Liver (tissue), 9 donors: ENCODE measurements around the gene GLIPR1L1. TPM values are rescaled to one million over a fixed set of nuclear protein-coding genes. Genes with fewer than 3 reads are reported as not detected.

ENCODE experiments used
- DNase-seq: peaks from one replicate; pipeline ENCODE4 v3.0.0-alpha.2; 2017; ENCODE audit warnings: low spot score
- H3K27ac ChIP-seq, 2 donors: one replicate each; pipeline ENCODE4 v1.7.0; 2013; ENCODE audit warnings: inconsistent platforms in 2 of 2, low read length in 2 of 2, control low read depth in 1 of 2, low read depth in 1 of 2, mild to moderate bottlenecking in 1 of 2
- H3K27me3 ChIP-seq, 4 donors: one replicate each; pipeline versions ENCODE4 v1.6.1 to v1.7.0; 2013; ENCODE audit warnings: low read length in 3 of 4, inconsistent platforms in 1 of 4, mild to moderate bottlenecking in 1 of 4, moderate library complexity in 1 of 4; ENCODE audit not compliant: control insufficient read depth in 4 of 4, insufficient read depth in 4 of 4
- H3K36me3 ChIP-seq, 4 donors: one replicate each; pipeline versions ENCODE4 v1.6.1 to v1.7.0; 2013; ENCODE audit warnings: low read length in 3 of 4, mild to moderate bottlenecking in 3 of 4, low read depth in 1 of 4, moderate library complexity in 1 of 4; ENCODE audit not compliant: control insufficient read depth in 4 of 4, insufficient read depth in 3 of 4
- H3K4me1 ChIP-seq, 4 donors: one replicate each; pipeline versions ENCODE4 v1.6.1 to v1.7.0; 2013; ENCODE audit warnings: low read length in 3 of 4, mild to moderate bottlenecking in 3 of 4, moderate library complexity in 1 of 4; ENCODE audit not compliant: control insufficient read depth in 4 of 4, insufficient read depth in 4 of 4
- H3K4me3 ChIP-seq, 3 donors: one replicate each; pipeline versions ENCODE4 v1.6.1 to v1.7.0; 2013; ENCODE audit warnings: low read length in 3 of 3, control low read depth in 1 of 3, low read depth in 1 of 3, mild to moderate bottlenecking in 1 of 3
- H3K9ac ChIP-seq, 2 donors: one replicate each; pipeline ENCODE4 v1.7.0; 2013; ENCODE audit warnings: low read length in 2 of 2, mild to moderate bottlenecking in 2 of 2, moderate library complexity in 2 of 2, control low read depth in 1 of 2, low read depth in 1 of 2
- H3K9me3 ChIP-seq, 4 donors: one replicate each; pipeline versions ENCODE4 v1.6.1 to v1.7.0; 2013; ENCODE audit warnings: low read length in 3 of 4; ENCODE audit not compliant: control insufficient read depth in 4 of 4
- ATF3 ChIP-seq: IDR thresholded peaks from 2 replicates; pipeline ENCODE4 v1.6.1; 2016; ENCODE audit warnings: antibody characterized with exemption
- FOXA1 ChIP-seq: IDR thresholded peaks from 2 replicates; pipeline ENCODE4 v1.6.1; 2016; ENCODE audit warnings: antibody characterized with exemption
- FOXA2 ChIP-seq: IDR thresholded peaks from 2 replicates; pipeline ENCODE4 v1.6.1; 2016; ENCODE audit warnings: antibody characterized with exemption
- GABPA ChIP-seq, 2 donors: IDR thresholded peaks in 1 of 2; conservative IDR thresholded peaks in 1 of 2; 2 replicates each; pipeline ENCODE4 v1.6.1; 2016; ENCODE audit warnings: antibody characterized with exemption in 2 of 2, mild to moderate bottlenecking in 1 of 2, moderate library complexity in 1 of 2
- HNF4A ChIP-seq, 2 donors: conservative IDR thresholded peaks; 2 replicates each; pipeline ENCODE4 v1.6.1; 2016; ENCODE audit warnings: antibody characterized with exemption in 2 of 2, mild to moderate bottlenecking in 2 of 2
- HNF4G ChIP-seq: IDR thresholded peaks from 2 replicates; pipeline ENCODE4 v1.6.1; 2016; ENCODE audit warnings: antibody characterized with exemption
- JUND ChIP-seq, 2 donors: IDR thresholded peaks; 2 replicates each; pipeline ENCODE4 v1.6.1; 2016; ENCODE audit warnings: antibody characterized with exemption in 2 of 2
- MAX ChIP-seq: IDR thresholded peaks from 2 replicates; pipeline ENCODE4 v1.6.1; 2016; ENCODE audit warnings: antibody characterized with exemption
- NR2F2 ChIP-seq: IDR thresholded peaks from 2 replicates; pipeline ENCODE4 v1.6.1; 2016; ENCODE audit warnings: antibody characterized with exemption
- RAD21 ChIP-seq, 2 donors: IDR thresholded peaks; 2 replicates each; pipeline ENCODE4 v1.6.1; 2016; ENCODE audit warnings: antibody characterized with exemption in 2 of 2, mild to moderate bottlenecking in 2 of 2
- SP1 ChIP-seq: IDR thresholded peaks from 2 replicates; pipeline ENCODE4 v1.6.1; 2018; ENCODE audit warnings: antibody characterized with exemption, mild to moderate bottlenecking
- YY1 ChIP-seq: IDR thresholded peaks from 2 replicates; pipeline ENCODE4 v1.6.1; 2016; ENCODE audit warnings: antibody characterized with exemption, mild to moderate bottlenecking
- WGBS: extraction: QIAGEN DNeasy Blood & Tissue Kit; methylation state at CpG from one replicate; pipeline ENCODE4 v1.1.7; 2013; 5-methylcytosine and 5-hydroxymethylcytosine counted together
- polyA plus RNA-seq, 2 donors: library from polyadenylated mRNA; stranded (reverse) in 1 of 2; unstranded in 1 of 2; fragments of 200-250 nt in 1 of 2; fragments of >200 nt in 1 of 2; fragmentation: Nextera tagmentation in 1 of 2; extraction: Ambion mirVana in 1 of 2; gene quantifications; one replicate each; pipeline versions ENCODE4 v1.2.1 to v1.2.3, GENCODE V29; 2013 to 2015
- total RNA-seq, 2 donors: library from RNA; depleted of rRNA; stranded (reverse); fragments of >200 nt; gene quantifications; one replicate each; pipeline ENCODE4 v1.2.3, GENCODE V29; 2014
- donor health status: healthy.
- donor health status: healthy.
- donor health status: healthy.
- donor health status: healthy.
- donor health status: healthy.

GLIPR1L1 gene
- total and polyA plus RNA-seq, 4 donors, result not detected

- no peak for DNase-seq
- no peak overlapping the region for H3K27ac ChIP-seq
- H3K27me3 ChIP-seq, result no peaks in the 10 kb centered on the region
- no peaks in the 10 kb centered on the region for H3K4me1 ChIP-seq
- H3K4me3 ChIP-seq, result no peak overlapping the region
- no peak for TF ChIP-seq GABPA (IDR thresholded peaks at IDR 0.05 in 1 of 2, conservative IDR thresholded peaks at IDR 0.05 in 1 of 2)
- no peaks in the 10 kb centered on the region for H3K36me3 ChIP-seq
- H3K9me3 ChIP-seq, result no peaks in the 10 kb centered on the region
- whole genome bisulfite sequencing, result 92% methylated on average over 1 of the region's 1 CpG
- no peak overlapping the region for H3K9ac ChIP-seq
These were observed 45.6 kb upstream of the GLIPR1L1 start for GRCh38 chr12:75288860-75289259.

GRCh38 chr12:75289753-75290152, 44.7 kb upstream of the GLIPR1L1 start:
- no peaks in the 10 kb centered on the region for H3K27me3 ChIP-seq
- H3K4me1 ChIP-seq, result no peaks in the 10 kb centered on the region
- WGBS, result 98% methylated on average over 1 of the region's 1 CpG
- no peaks in the 10 kb centered on the region for H3K9me3 ChIP-seq
- H3K27ac ChIP-seq, result no peak overlapping the region
- H3K36me3 ChIP-seq, result no peaks in the 10 kb centered on the region
- DNase-seq, result no peak
- TF ChIP-seq RAD21 (IDR thresholded peaks at IDR 0.05) (peak; percentile 46 to 55), MAX (no peak)
- no peak overlapping the region for H3K9ac ChIP-seq
- no peak overlapping the region for H3K4me3 ChIP-seq

- 93% methylated on average over 1 of the region's 1 CpG for WGBS
- no peaks in the 10 kb centered on the region for H3K36me3 ChIP-seq
- no peak overlapping the region for H3K4me3 ChIP-seq
- H3K9me3 ChIP-seq, result no peaks in the 10 kb centered on the region
- TF ChIP-seq FOXA2 (no peak), HNF4A (conservative IDR thresholded peaks at IDR 0.05) (peak; percentile 56 to 67), HNF4G (no peak)
- no peak overlapping the region for H3K9ac ChIP-seq
- no peaks in the 10 kb centered on the region for H3K27me3 ChIP-seq
- H3K4me1 ChIP-seq, result no peaks in the 10 kb centered on the region
- no peak for DNase-seq
- H3K27ac ChIP-seq, result no peak overlapping the region
These were observed 43.5 kb upstream of the GLIPR1L1 start for GRCh38 chr12:75291014-75291413.

- Histone ChIP-seq H3K27ac (no peak overlapping the region), H3K36me3 (no peaks in the 10 kb centered on the region), H3K4me3 (no peak overlapping the region), H3K9me3 (no peaks in the 10 kb centered on the region), H3K9ac (no peak overlapping the region), H3K4me1 (no peaks in the 10 kb centered on the region), H3K27me3 (no peaks in the 10 kb centered on the region)
- DNase-seq, result no peak
- 31% methylated on average over 3 of the region's 3 CpGs for WGBS
- TF ChIP-seq NR2F2 (no peak), FOXA1 (no peak), ATF3 (no peak), HNF4A (conservative IDR thresholded peaks at IDR 0.05) (no peak), JUND (IDR thresholded peaks at IDR 0.05) (no peak), YY1 (no peak), SP1 (no peak), FOXA2 (no peak), RAD21 (IDR thresholded peaks at IDR 0.05) (no peak)
These were observed 40.1 kb upstream of the GLIPR1L1 start for GRCh38 chr12:75294336-75294735.
